Measurements from ENCODE around the gene PROB1. TPM values are rescaled to one million over a fixed set of nuclear protein-coding genes. Genes with fewer than 3 reads are reported as not detected.

The PROB1 gene, protein sequence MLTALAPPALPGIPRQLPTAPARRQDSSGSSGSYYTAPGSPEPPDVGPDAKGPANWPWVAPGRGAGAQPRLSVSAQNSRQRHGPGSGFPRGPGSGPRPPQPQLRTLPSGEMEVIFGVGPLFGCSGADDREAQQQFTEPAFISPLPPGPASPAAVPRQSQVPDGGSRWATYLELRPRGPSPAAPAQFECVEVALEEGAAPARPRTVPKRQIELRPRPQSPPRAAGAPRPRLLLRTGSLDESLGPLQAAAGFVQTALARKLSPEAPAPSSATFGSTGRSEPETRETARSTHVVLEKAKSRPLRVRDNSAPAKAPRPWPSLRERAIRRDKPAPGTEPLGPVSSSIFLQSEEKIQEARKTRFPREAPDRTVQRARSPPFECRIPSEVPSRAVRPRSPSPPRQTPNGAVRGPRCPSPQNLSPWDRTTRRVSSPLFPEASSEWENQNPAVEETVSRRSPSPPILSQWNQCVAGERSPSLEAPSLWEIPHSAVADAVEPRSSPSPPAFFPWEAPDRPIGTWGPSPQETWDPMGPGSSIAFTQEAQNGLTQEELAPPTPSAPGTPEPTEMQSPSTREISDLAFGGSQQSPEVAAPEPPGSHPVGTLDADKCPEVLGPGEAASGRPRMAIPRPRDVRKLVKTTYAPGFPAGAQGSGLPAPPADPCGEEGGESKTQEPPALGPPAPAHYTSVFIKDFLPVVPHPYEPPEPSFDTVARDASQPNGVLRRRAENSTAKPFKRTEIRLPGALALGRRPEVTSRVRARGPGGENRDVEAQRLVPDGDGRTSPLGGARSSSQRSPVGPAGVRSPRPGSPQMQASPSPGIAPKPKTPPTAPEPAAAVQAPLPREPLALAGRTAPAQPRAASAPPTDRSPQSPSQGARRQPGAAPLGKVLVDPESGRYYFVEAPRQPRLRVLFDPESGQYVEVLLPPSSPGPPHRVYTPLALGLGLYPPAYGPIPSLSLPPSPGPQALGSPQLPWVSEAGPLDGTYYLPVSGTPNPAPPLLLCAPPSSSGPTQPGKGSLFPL
- total RNA-seq: 1.5 and 2.2 TPM in 2 replicates

DNA sequence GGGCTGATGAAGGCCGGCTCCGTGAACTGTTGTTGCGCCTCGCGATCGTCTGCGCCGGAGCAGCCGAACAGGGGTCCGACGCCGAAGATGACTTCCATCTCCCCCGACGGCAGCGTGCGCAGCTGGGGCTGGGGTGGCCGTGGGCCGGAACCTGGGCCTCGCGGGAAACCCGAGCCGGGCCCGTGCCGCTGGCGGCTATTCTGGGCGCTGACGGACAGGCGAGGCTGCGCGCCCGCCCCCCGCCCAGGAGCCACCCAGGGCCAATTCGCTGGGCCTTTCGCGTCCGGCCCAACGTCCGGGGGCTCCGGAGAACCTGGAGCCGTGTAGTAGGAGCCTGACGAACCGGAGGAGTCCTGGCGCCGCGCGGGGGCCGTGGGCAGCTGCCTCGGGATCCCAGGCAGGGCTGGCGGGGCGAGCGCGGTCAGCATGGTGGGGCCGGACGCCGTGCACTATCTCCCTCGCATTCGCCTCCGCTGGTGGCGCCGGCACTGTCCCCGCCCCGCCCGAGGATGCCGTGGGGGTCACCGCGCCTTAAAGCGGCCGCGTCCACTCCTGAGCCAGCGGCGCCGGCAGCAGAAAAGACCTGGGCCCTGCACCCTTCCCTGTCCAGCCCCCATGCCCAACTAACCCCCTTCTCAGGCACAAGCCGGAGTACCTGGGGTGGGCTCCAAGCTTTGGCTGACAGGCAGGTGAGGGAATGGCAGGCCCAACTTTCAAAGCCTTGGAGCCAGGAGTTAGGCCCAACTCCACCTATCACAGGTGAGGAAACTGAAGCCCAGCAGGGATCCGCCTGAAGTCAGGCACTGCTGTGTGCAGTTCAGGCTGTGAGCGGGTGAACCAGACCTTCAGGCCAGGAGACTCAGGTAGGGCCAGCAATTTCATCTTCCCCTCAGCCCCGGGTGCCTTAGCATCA, at the start of gene PROB1:
Gene PROB1 (minus strand): TSS at position 451 of the 913 bp plus-strand sequence. CDS start 23 bp downstream, at position 428.

DNA sequence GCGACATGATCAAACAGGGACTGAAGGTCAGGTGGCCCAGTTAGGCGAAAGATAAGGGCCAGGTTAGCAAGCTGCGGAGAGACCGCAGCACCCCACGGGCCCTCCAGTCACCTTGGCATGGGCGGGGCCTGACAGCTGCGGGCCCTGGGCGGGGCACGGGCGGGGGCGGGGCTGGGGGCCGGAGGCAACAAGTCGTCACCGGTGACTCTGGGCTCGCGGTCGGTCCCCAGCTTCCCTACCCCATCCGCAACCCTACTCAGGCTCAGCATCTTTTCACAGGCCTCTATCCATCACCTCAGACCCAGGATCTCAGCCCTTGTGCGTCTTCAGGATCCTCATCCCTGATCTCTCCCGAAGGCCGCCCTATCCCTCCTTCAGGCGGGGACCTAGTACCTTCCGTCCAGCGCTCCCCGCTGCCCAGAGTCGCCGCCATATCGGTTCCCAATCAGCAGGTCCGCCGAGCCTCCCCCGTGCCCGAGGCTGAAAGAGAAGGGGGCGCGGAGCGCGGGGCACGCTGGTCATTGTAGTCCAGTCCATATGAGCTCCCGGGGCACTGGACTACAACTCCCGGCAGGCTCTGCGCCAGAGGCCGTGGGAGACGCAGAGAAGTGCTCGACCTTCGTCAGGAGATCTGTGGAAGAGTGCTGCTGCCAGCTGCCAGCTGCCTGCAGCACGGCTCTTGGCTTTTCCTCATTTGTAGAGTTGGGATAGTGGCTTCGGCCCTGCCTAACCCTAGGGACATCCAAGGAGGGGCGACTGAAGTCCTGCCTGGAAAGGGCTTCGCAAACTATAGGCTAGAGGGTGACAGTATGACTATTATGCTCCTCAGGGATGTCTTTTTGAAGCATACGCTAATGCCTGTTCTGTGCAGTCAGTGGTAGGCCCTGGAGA, 44.4 kb upstream of the PROB1 start, which contains the start of gene DNAJC18:
Gene DNAJC18 (minus strand): TSS at position 513 of the 891 bp plus-strand sequence. CDS start 80 bp downstream, at position 433.

DNA sequence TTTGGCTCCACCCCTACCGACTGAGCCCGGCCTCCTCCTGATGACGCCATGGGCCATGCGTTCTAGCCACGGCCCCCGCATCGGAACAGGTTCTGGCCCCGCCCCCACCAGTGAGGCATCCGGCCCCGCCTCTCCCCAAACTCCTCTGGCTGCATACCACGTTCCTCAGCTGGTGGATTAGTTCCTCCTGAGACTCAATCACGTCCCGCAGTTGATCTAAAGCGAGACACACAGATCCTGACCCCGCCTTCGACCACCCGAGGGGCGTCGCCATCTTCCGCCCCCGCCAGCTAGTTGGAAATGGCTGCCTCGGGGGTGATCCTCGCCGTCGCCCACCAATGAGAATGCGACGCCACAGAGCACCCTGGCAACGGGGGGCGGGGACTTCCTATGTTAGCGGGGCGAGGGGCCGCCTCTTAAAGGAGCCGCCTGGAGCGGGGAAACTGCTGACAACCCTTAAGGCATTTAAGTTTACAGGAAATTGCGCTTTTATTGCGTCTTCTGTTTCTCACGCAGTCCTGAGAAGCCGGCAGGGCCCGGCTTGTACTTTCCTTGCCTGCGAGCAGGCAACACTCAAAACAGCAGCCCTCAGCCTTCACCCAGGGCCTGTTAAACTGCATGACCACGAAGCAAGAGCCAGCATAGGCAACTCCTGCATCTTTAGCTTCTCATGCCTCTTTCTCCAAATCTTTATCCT, 9.0 kb upstream of the PROB1 start, which contains the start of gene SPATA24:
Gene SPATA24 (minus strand): TSS at position 303 of the 697 bp plus-strand sequence. CDS start 29 bp downstream, at position 274.

DNA sequence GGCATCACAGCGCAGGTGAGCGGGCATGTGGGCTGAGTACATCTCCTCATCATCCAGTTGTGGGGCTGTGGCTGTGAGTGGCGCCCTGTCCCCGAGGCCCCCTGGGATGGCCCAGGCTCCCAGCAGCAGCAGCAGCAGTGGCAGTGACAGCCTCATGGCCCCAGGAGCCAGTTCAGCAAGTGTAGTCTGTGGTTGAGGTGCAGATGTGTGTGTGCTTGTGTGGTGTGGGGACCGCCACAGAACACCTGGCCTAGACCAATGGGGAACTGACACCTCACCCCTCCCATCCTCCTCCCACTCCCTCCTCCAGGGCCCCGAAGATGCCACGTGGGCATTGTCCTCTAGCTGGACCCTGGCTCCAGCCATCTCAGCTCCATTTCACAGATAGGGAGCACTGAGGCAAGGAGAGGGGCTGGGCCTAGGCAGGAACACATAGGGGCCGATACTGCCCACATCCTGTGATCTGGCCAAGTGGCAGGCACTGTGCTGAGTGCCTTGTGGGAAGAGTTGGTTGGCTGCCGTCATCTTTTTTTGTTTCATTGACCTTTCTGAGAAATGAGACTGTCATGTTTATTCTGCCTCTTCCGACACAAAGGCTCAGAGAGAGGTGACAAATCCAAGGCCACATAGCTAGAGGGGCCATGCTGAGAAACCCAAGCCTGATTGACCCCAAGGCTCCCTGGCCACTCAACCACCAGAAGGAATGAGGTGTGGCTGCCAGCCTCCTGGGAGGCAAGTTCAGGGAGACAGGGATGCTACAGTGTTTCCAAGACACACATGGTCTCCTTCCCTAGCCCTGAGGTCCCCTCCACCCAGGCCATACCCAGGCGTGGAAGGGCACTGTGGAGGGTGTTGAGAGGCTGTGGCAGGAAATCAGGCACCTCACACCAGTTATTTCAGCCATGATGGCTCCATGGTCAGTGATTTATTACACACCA, 4.9 kb downstream of the PROB1 start, which contains the start of gene MZB1:
Gene MZB1 (minus strand): TSS at position 213 of the 938 bp plus-strand sequence. CDS start 57 bp downstream, at position 156.

DNA sequence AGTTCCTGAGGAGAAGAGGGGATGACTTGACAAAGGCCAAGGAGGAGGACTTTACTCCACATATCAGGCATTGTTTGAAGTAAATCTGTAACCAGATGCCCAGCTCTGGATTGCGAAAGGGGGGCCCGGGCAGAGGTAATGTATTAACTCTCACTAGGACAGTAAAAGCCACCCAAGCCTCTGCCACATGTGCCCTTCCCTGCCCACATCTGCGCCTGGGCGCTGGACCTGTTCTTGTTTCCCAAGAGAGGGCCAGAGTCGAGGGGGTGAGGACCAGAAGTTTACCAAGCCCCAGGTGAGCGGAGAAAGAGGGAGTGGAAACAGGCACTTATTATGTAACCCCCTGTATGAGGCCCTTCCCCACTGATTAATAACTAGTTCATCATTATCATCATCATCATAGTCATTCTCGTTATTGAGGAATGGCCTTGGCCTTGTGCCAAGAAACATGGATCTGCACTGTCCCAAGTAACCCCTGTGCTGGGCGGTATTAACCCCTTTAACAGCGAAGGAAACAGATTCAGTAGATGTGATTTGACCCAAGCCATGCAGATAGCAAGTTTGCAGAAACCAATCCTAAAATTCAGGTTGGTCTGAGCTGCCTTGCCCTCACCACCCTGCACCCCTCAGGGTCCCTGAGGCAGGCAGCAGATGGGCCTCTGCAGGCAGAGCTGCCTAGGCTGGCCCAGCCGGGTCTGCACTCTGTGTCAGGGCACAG, 11.5 kb downstream of the PROB1 start, which contains the start of gene SLC23A1:
Gene SLC23A1 (minus strand): TSS at position 23 of the 718 bp plus-strand sequence. CDS start 44 bp downstream, outside the sequence.

DNA sequence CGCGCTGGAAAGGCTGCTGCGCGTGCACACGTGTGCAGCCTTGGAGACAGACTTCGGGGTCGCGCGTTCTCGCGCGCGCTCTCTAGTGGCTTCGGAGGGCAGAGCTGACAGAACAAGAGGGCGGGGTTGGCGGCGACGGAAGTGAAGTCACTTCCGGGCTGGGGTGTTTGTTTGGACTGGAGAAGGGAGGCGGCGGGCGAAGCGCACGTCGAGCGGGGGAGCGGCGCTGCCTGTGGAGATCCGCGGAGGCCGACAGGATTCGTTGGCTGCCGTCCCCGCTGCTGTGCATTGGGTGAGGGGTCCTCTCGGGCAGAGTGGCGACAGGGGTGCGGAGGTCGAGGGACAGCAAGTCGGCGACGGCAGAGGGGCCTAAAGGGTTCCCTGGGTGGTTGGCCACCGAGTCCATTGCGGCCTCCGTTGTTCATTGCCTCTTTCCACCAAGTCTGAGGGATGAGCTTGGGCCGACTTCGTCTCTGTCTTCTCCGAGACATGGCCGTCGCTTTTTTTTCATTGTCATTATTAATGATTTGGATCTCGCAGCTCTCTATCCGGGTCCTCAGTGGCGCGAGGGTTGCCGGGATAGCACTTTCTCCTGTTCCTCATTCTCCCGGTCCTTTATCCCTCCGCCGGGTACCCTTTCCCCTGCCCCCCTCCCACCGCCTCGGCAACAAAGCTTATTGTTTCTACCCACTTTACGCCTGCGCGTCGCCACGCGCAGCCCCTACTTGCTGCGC, 53.0 kb downstream of the PROB1 start, which contains the start of gene PAIP2:
Gene PAIP2 (plus strand): TSS at position 166 of the 734 bp plus-strand sequence. CDS start 21,931 bp downstream, outside the sequence.

Other genes starting within 250 kb of the PROB1 start
- gene SIL1, start 196.7 kb downstream of the PROB1 start, total RNA-seq: 34.7 and 58.9 TPM in 2 replicates
- 110 and 141 TPM in 2 replicates for gene MATR3, start 101.4 kb downstream of the PROB1 start, total RNA-seq
- gene PAIP2, start 53.2 kb downstream of the PROB1 start, total RNA-seq: 58.7 and 69.2 TPM in 2 replicates
- not detected in 2 replicates for gene SLC23A1, start 11.8 kb downstream of the PROB1 start, total RNA-seq
- gene MZB1, start 5.2 kb downstream of the PROB1 start, total RNA-seq: not detected in 2 replicates
- gene SPATA24, start 9.0 kb upstream of the PROB1 start, total RNA-seq: 4.1 and 9.4 TPM in 2 replicates
- gene DNAJC18, start 44.4 kb upstream of the PROB1 start, total RNA-seq: 6.3 and 14.5 TPM in 2 replicates
- gene ECSCR, start 67.6 kb upstream of the PROB1 start, total RNA-seq: 1.0 and 1.5 TPM in 2 replicates
- gene SMIM33, start 75.9 kb upstream of the PROB1 start, total RNA-seq: not detected in 2 replicates
- 74.2 and 127 TPM in 2 replicates for gene STING1, start 87.7 kb upstream of the PROB1 start, total RNA-seq
- gene UBE2D2, start 166.2 kb upstream of the PROB1 start, total RNA-seq: 69.5 and 80.3 TPM in 2 replicates